OCI-LY7 (cell line): ENCODE results near the gene NEDD4. TPM values are rescaled to one million over a fixed set of nuclear protein-coding genes. Genes with fewer than 3 reads are reported as not detected.

Source experiments
- BruUV-seq: library from RNA; stranded (reverse); fragments of 400-500 nt; replicated peaks from 2 replicates; lab custom pipeline; 2021; lab: Mats Ljungman, UMichigan
- CTCF ChIA-PET: fragments of 300-600 bp; sonication (Branson Sonifier 250); formaldehyde crosslinking; loops from one replicate; lab custom pipeline; 2022; ENCODE audit warnings: antibody characterized with exemption; ENCODE audit not compliant: unreplicated experiment; lab: Charles Lee
- POLR2A ChIA-PET: fragments of 300-600 bp; sonication (Branson Sonifier 250); formaldehyde crosslinking; loops from one replicate; lab custom pipeline; 2022; ENCODE audit warnings: antibody characterized with exemption; lab: Charles Lee
- DNase-seq: peaks from one replicate; pipeline ENCODE4 v3.0.0-alpha.2; 2015; ENCODE audit warnings: low spot score
- H2AFZ ChIP-seq: fragments of 200-600 bp; sonication (generic), shearing (Covaris generic); 2 replicates; pipeline ENCODE4 v1.6.1; 2014; ENCODE audit warnings: mild to moderate bottlenecking, antibody characterized with exemption, low read length, moderate library complexity
- H3K27ac ChIP-seq: fragments of 200-600 bp; sonication (generic); 2 replicates; pipeline ENCODE4 v1.5.1; 2014; ENCODE audit warnings: mixed run types, low read depth, mild to moderate bottlenecking, moderate library complexity, low read length, inconsistent platforms; ENCODE audit not compliant: poor library complexity, severe bottlenecking
- H3K36me3 ChIP-seq: fragments of 200-600 bp; sonication (generic); 2 replicates; pipeline ENCODE4 v1.6.1; 2014; ENCODE audit warnings: mild to moderate bottlenecking, antibody characterized with exemption, low read length, moderate library complexity, mixed read lengths; ENCODE audit not compliant: insufficient read depth
- H3K4me1 ChIP-seq: fragments of 200-600 bp; sonication (generic); 2 replicates; pipeline ENCODE4 v1.5.1; 2014; ENCODE audit warnings: mild to moderate bottlenecking, low read length; ENCODE audit not compliant: insufficient read depth, poor library complexity, severe bottlenecking
- H3K4me2 ChIP-seq: fragments of 200-600 bp; sonication (generic); 2 replicates; pipeline ENCODE4 v1.6.1; 2014; ENCODE audit warnings: mild to moderate bottlenecking, low read length
- H3K4me3 ChIP-seq: fragments of 200-600 bp; sonication (generic); 2 replicates; pipeline ENCODE4 v1.5.1; 2014; ENCODE audit warnings: mild to moderate bottlenecking, low read depth, low read length; ENCODE audit not compliant: poor library complexity, severe bottlenecking
- H3K79me2 ChIP-seq: fragments of 200-600 bp; sonication (generic); 2 replicates; pipeline ENCODE4 v1.6.1; 2016; ENCODE audit warnings: low read depth, mild to moderate bottlenecking, low read length, moderate library complexity, mixed read lengths; ENCODE audit not compliant: insufficient read depth
- H3K9me2 ChIP-seq: fragments of 200-600 bp; sonication (generic); 2 replicates; pipeline ENCODE4 v1.6.1; 2016; ENCODE audit warnings: mild to moderate bottlenecking, low read length, mixed read lengths; ENCODE audit not compliant: insufficient read depth
- H3K9me3 ChIP-seq: fragments of 200-600 bp; sonication (generic); 2 replicates; pipeline ENCODE4 v1.6.1; 2014; ENCODE audit warnings: mild to moderate bottlenecking, mixed run types, low read length, mixed read lengths
- H4K20me1 ChIP-seq: fragments of 200-600 bp; sonication (generic); 2 replicates; pipeline ENCODE4 v1.6.1; 2014; ENCODE audit warnings: mild to moderate bottlenecking, antibody characterized with exemption, low read length, moderate library complexity, mixed read lengths; ENCODE audit not compliant: insufficient read depth
- CTCF ChIP-seq: fragments of 200-600 bp; sonication (generic); conservative IDR thresholded peaks from 2 replicates; pipeline ENCODE4 v1.5.1; 2014; ENCODE audit warnings: mild to moderate bottlenecking, antibody characterized with exemption, low read length, moderate library complexity, mixed read lengths
- EZH2phosphoT487 ChIP-seq: fragments of 200-600 bp; sonication (generic); IDR thresholded peaks from 2 replicates; pipeline ENCODE4 v1.6.1; 2018; ENCODE audit warnings: low read depth, borderline replicate concordance, mild to moderate bottlenecking, mixed run types, antibody characterized with exemption, low read length, moderate library complexity, mixed read lengths
- intact Hi-C: fragments of 100-400 bp; cut with micrococcal nuclease; formaldehyde crosslinking; loops from one replicate; pipeline ENCODE4 v1.10.0; 2022; ENCODE audit not compliant: unreplicated experiment
- total RNA-seq, 2 experiments: library from RNA; depleted of rRNA in 1 of 2; stranded (reverse); fragments of >200 nt in 1 of 2; shearing (Covaris generic) in 1 of 2; gene quantifications; 2 replicates each; pipeline ENCODE4 v1.2.3, GENCODE V29; 2014 to 2022

Gene NEDD4
- total RNA-seq, 2 experiments from 2014 or later: 4.8 to 12.7 TPM

GRCh38 chr15:56034514-56034913, 41.1 kb upstream of the NEDD4 start:
- Histone ChIP-seq H3K79me2 (no peaks in the 10 kb centered on the region), H3K4me2 (no peak overlapping the region), H3K9me3 (no peaks in the 10 kb centered on the region), H3K9me2 (no peaks in the 10 kb centered on the region), H3K36me3 (no peaks in the 10 kb centered on the region), H4K20me1 (no peaks in the 10 kb centered on the region), H3K4me3 (no peak overlapping the region), H3K27ac (no peak overlapping the region), H3K4me1 (no peaks in the 10 kb centered on the region), H2AFZ (no peak overlapping the region)
- ChIA-PET CTCF (no interaction called here), POLR2A (no interaction called here)
- no TSS peak for BruUV-seq
- TF ChIP-seq CTCF (no peak), EZH2phosphoT487 (no peak)
- intact Hi-C loops: no loop called here
- no peak for DNase-seq

DNA sequence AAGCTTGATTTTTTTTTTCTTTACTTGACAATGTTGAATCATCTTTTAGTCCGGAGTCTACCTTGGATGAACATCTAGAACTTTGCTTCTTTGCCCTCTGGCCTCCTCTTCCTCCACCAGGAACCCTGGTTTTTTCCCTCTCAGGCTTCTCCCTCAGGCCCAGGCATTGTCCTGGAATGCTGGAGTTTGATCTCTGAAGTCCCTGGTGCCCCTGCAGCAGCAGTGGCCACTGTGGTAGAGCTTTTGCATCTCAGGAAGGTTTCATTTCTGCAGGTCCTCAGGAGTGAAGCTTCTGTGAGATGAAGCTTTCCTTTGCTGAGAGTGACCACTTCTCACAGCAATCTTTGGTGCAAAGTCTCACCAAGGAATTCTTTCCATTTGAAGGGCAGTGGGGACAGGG, 39.0 kb upstream of the NEDD4 start:
- intact Hi-C loops: no loop called here
- Histone ChIP-seq H2AFZ (no peak overlapping the region), H3K9me3 (no peaks in the 10 kb centered on the region), H3K9me2 (no peaks in the 10 kb centered on the region), H3K79me2 (no peaks in the 10 kb centered on the region), H4K20me1 (no peaks in the 10 kb centered on the region), H3K4me1 (no peaks in the 10 kb centered on the region), H3K4me3 (no peak overlapping the region), H3K4me2 (no peak overlapping the region), H3K36me3 (no peaks in the 10 kb centered on the region), H3K27ac (no peak overlapping the region)
- no peak for TF ChIP-seq CTCF
- no peak for TF ChIP-seq EZH2phosphoT487
- ChIA-PET POLR2A (no interaction called here), CTCF (no interaction called here)
- no TSS peak for BruUV-seq
- DNase-seq: no peak

DNA sequence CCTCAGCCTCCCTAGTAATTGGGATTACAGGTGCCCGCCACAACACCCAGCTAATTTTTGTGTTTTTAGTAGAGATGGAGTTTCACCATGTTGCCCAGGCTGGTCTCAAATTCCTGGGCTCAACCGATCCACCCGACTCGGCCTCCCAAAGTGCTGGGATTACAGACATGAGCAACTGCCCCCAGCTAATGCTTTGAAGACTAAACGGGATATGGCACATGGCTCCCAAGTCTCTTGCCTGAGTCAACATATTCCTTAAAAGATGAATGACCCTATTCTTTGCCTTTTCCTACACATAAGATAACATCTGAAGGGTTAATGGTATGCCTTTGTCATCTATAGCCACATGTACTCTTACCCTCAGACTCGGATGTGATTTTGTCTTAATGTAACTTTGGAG, 38.4 kb upstream of the NEDD4 start:
- DNase-seq: no peak
- no peak for TF ChIP-seq EZH2phosphoT487
- no peak for TF ChIP-seq CTCF
- no TSS peak for BruUV-seq
- intact Hi-C loops: no loop called here
- ChIA-PET CTCF (no interaction called here), POLR2A (interaction anchor here (1.1 kb wide), 1 partner anchor 25 kb away, joined by 3 read pairs; no protein-coding TSS in a partner anchor)
- Histone ChIP-seq H3K4me3 (no peak overlapping the region), H3K4me1 (no peaks in the 10 kb centered on the region), H3K79me2 (no peaks in the 10 kb centered on the region), H3K36me3 (no peaks in the 10 kb centered on the region), H2AFZ (no peak overlapping the region), H3K4me2 (no peak overlapping the region), H4K20me1 (no peaks in the 10 kb centered on the region), H3K9me3 (no peaks in the 10 kb centered on the region), H3K27ac (no peak overlapping the region), H3K9me2 (no peaks in the 10 kb centered on the region)
